Embryonic facial prominence (tissue), 1 donor: Measurements from ENCODE around the gene PLCB3.

ENCODE experiments used
- DNase-seq: peaks from one replicate; pipeline ENCODE4 v3.0.0-alpha.2; 2016; ENCODE audit errors: extremely low spot score

PLCB3 gene

GRCh38 chr11:64266339-64266738 lies 15.0 kb downstream of the PLCB3 start:
- DNase-seq = no peak

- no peak for DNase-seq
These were observed 16.0 kb downstream of the PLCB3 start for GRCh38 chr11:64267207-64267945.

- DNase-seq = no peak
These were observed 16.9 kb downstream of the PLCB3 start for GRCh38 chr11:64268025-64268892.

- DNase-seq = no peak
These were observed 17.7 kb downstream of the PLCB3 start for GRCh38 chr11:64268893-64269539.

- DNase-seq = peak; percentile 99
These were observed 18.4 kb downstream of the PLCB3 start for GRCh38 chr11:64269540-64270220.

- no peak for DNase-seq
These were observed 23.9 kb downstream of the PLCB3 start for GRCh38 chr11:64275031-64275800.

GRCh38 chr11:64275841-64276240 lies 24.5 kb downstream of the PLCB3 start:
- DNase-seq = no peak

GRCh38 chr11:64276653-64277431 lies 25.5 kb downstream of the PLCB3 start:
- DNase-seq = no peak

GRCh38 chr11:64278576-64279190 lies 27.4 kb downstream of the PLCB3 start:
- no peak for DNase-seq

- no peak for DNase-seq
These were observed 30.8 kb downstream of the PLCB3 start for GRCh38 chr11:64281957-64282770.

- DNase-seq = no peak
These were observed 31.8 kb downstream of the PLCB3 start for GRCh38 chr11:64283092-64283491.

GRCh38 chr11:64284048-64284961 lies 33.0 kb downstream of the PLCB3 start, which contains the start of gene BAD:
BAD (minus strand) TSS chr11:64284665; CDS start chr11:64284368, 297 bp downstream.
- peak; percentile 67 for DNase-seq

GRCh38 chr11:64284962-64285884 lies 33.9 kb downstream of the PLCB3 start, which contains the start of gene GPR137:
GPR137 (plus strand) TSS chr11:64285848; CDS start chr11:64286525, 677 bp downstream.
- DNase-seq = peak; percentile 53

GRCh38 chr11:64285885-64286800 lies 34.8 kb downstream of the PLCB3 start:
- DNase-seq = no peak

- DNase-seq = no peak
These were observed 35.5 kb downstream of the PLCB3 start for GRCh38 chr11:64286801-64287159.
